Measurements from ENCODE around the gene CLK1. TPM values are rescaled to one million over a fixed set of nuclear protein-coding genes. Genes with fewer than 3 reads are reported as not detected.

CLK1 gene
- polyA plus RNA-seq, 3 donors = 7.5 to 383 (median 8.2) TPM

DNA sequence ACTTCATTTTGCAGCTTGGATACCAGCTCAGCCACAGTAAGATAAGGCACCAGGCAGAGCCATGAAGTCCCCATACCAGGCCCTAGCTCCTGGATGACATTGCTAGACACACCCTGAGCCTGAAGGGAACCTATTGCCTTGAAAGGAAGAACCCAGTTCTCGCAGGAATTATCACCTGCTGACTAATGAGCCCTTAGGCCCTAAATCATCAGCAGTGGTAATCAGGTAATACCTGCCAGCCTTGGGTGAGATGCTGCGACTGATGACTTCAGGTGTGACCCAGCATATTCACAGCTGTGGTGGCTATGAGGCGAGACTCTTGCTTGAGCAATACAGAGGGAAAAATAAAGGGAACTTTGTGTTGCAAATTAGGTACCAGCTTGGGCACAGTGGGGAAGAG is 24.9 kb downstream of the CLK1 start:
- TF ChIP-seq, protein P1, sequence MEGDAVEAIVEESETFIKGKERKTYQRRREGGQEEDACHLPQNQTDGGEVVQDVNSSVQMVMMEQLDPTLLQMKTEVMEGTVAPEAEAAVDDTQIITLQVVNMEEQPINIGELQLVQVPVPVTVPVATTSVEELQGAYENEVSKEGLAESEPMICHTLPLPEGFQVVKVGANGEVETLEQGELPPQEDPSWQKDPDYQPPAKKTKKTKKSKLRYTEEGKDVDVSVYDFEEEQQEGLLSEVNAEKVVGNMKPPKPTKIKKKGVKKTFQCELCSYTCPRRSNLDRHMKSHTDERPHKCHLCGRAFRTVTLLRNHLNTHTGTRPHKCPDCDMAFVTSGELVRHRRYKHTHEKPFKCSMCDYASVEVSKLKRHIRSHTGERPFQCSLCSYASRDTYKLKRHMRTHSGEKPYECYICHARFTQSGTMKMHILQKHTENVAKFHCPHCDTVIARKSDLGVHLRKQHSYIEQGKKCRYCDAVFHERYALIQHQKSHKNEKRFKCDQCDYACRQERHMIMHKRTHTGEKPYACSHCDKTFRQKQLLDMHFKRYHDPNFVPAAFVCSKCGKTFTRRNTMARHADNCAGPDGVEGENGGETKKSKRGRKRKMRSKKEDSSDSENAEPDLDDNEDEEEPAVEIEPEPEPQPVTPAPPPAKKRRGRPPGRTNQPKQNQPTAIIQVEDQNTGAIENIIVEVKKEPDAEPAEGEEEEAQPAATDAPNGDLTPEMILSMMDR (IDR thresholded peaks at IDR 0.05) = no peak

DNA sequence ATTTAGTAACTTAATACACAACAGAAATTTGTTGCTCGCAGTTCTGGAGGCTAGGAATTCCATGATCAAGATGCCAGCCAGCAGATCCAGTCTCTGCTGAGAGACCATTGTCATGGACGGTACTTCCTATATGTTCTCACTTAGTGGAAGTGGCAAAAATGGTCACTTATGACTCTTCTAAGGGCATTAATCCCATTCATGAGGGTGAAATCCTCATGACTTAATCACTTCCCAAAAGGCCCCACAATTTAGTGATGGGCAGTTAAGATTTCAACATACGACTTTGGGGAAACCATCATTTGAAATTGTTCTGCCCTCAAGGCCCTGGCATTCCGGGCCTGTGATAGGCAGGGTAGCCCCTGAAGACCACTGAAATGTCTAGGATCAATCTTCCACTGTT is 29.8 kb downstream of the CLK1 start:
- Histone ChIP-seq H4K20me1 (ENCODE audit: insufficient read depth, low read length) (no peaks in the 10 kb centered on the region), H3K9ac (ENCODE audit: insufficient read depth, low read length, poor library complexity, severe bottlenecking) (no peak overlapping the region), H3K4me1 (ENCODE audit: control insufficient read depth in 1 of 2, insufficient read depth in 2 of 2, low read length in 2 of 2) (no peaks in the 10 kb centered on the region), H3K79me2 (ENCODE audit: insufficient read depth, low read length) (no peaks in the 10 kb centered on the region), H3K9me3 (replicated peaks in 1 of 2; ENCODE audit: control insufficient read depth in 1 of 2, insufficient read depth in 1 of 2, low read length in 2 of 2) (peaks cover 14 to 24% of the 10 kb centered on the region in 2 donors), H2AFZ (ENCODE audit: insufficient read depth, low read depth, low read length, poor library complexity, severe bottlenecking) (no peak overlapping the region), H3K27ac (ENCODE audit: low read depth in 1 of 2, low read length in 2 of 2) (no peak overlapping the region), H3K4me2 (replicated peaks; ENCODE audit: extremely low read depth, low read length, poor library complexity, severe bottlenecking) (no peak overlapping the region), H3K36me3 (replicated peaks in 1 of 2; ENCODE audit: control insufficient read depth in 1 of 2, insufficient read depth in 2 of 2, low read length in 2 of 2) (no peaks in the 10 kb centered on the region), H3K27me3 (ENCODE audit: control insufficient read depth in 2 of 2, insufficient read depth in 2 of 2, low read length in 2 of 2) (no peaks in the 10 kb centered on the region), H3K4me3 (replicated peaks in 1 of 3; ENCODE audit: low read depth in 2 of 3, low read length in 3 of 3) (no peak overlapping the region)
- H3K4me3 Mint-ChIP-seq = no peak overlapping the region
- H3K4me1 Mint-ChIP-seq = no peaks in the 10 kb centered on the region
- H3K9me3 Mint-ChIP-seq = peaks cover 10 to 36% (median 18%) of the 10 kb centered on the region in 7 donors
- 82% methylated on average over 3 of the region's 4 CpGs for WGBS (ENCODE audit: insufficient coverage)
- H3K27ac Mint-ChIP-seq = no peak overlapping the region
- no peaks in the 10 kb centered on the region for H3K36me3 Mint-ChIP-seq
- TF ChIP-seq, protein P1 (IDR thresholded peaks at IDR 0.05) = no peak
- no peak for DNase-seq
- peaks cover 0 to 1% (median 0%) of the 10 kb centered on the region in 3 donors for H3K27me3 Mint-ChIP-seq (ENCODE audit: low read depth in 3 of 3)
- intact Hi-C loops (cut with micrococcal nuclease) = no loop called here

More for the DNA sequence above, 24.9 kb downstream of the CLK1 start:
- H3K4me1 Mint-ChIP-seq = no peaks in the 10 kb centered on the region
- DNase-seq = no peak
- Histone ChIP-seq H3K36me3 (replicated peaks in 1 of 2; ENCODE audit: control insufficient read depth in 1 of 2, insufficient read depth in 2 of 2, low read length in 2 of 2) (no peaks in the 10 kb centered on the region), H4K20me1 (ENCODE audit: insufficient read depth, low read length) (no peaks in the 10 kb centered on the region), H3K27ac (ENCODE audit: low read depth in 1 of 2, low read length in 2 of 2) (no peak overlapping the region), H3K79me2 (ENCODE audit: insufficient read depth, low read length) (no peaks in the 10 kb centered on the region), H3K4me1 (ENCODE audit: control insufficient read depth in 1 of 2, insufficient read depth in 2 of 2, low read length in 2 of 2) (no peaks in the 10 kb centered on the region), H3K9ac (ENCODE audit: insufficient read depth, low read length, poor library complexity, severe bottlenecking) (no peak overlapping the region), H3K27me3 (ENCODE audit: control insufficient read depth in 2 of 2, insufficient read depth in 2 of 2, low read length in 2 of 2) (no peaks in the 10 kb centered on the region), H3K4me3 (replicated peaks in 1 of 3; ENCODE audit: low read depth in 2 of 3, low read length in 3 of 3) (no peak overlapping the region), H2AFZ (ENCODE audit: insufficient read depth, low read depth, low read length, poor library complexity, severe bottlenecking) (no peak overlapping the region), H3K4me2 (replicated peaks; ENCODE audit: extremely low read depth, low read length, poor library complexity, severe bottlenecking) (no peak overlapping the region), H3K9me3 (replicated peaks in 1 of 2; ENCODE audit: control insufficient read depth in 1 of 2, insufficient read depth in 1 of 2, low read length in 2 of 2) (peaks cover 14 to 24% of the 10 kb centered on the region in 2 donors)
- no peaks in the 10 kb centered on the region for H3K36me3 Mint-ChIP-seq
- WGBS (ENCODE audit: insufficient coverage) = 81% methylated on average over 3 of the region's 3 CpGs
- intact Hi-C loops (cut with micrococcal nuclease) = no loop called here
- peaks cover 10 to 38% (median 18%) of the 10 kb centered on the region in 7 donors for H3K9me3 Mint-ChIP-seq
- no peak overlapping the region for H3K27ac Mint-ChIP-seq
- no peak overlapping the region for H3K4me3 Mint-ChIP-seq
- peaks cover 2 to 6% (median 4%) of the 10 kb centered on the region in 3 donors for H3K27me3 Mint-ChIP-seq (ENCODE audit: low read depth in 3 of 3)

All from CD14-positive monocyte (primary cell).